Kidney capillary endothelial cell (primary cell): ENCODE measurements around the gene UNC5B.

Experiments used
- DNase-seq: peaks from one replicate; pipeline ENCODE4 v3.0.0-alpha.2; 2018; ENCODE audit warnings: low spot score

UNC5B gene

DNA sequence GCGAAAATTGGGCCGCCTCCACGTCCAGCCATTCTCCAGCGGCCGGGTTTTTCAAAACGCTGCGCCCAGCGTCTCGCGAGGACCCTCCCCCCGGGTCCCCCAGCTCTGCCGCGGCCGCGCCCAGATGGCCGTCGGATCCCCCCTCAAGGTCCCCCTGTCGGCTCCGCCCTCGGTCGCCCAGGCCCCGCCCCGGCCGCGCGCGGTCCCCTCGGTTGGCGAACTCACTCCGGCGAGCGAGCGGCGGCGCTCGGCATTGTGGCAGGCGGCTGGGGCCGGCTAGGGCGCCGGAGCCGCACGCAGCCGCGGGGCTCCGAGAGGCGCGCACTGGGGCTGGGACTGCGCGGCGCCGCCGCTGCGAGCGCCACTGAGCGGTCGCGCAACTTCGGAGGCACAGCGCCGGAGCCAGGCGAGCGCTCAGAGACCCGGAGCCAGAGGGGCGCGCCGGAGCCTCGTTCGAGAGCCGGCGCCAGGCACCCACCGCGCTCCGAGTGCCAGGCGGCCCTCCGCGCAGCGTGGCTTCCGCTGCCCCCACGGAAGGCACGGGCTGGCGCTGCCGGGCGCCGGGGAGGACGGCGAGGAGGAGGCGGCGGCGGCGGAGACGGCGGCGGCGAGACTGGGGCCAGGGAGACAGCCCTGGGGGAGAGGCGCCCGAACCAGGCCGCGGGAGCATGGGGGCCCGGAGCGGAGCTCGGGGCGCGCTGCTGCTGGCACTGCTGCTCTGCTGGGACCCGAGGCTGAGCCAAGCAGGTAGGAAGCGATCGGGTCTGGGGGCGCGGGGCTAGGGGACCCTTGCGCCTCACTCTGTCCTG is at the start of gene UNC5B:
UNC5B (plus strand) TSS at position 253 of the 809 bp plus-strand sequence; CDS start at position 669, 416 bp downstream.
- peak; percentile 83 for DNase-seq

DNA sequence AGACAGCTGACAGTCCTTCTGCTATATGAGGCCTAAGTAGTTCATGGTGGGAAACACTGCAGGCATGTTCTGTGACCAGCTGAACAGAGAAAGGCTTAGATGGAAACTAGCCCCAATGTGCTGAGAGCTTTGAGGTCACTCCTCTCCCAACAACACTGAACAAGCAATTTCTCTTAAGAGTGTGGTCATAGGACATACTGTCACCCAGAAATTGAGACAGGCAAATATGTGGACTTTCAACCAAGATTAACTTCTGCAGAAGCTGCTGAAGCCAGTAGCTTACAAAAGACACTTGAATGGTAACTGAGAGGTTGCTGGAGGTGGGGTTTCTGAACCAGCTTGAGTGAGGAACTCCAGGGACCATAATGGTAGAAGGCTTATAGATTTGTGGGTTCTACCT is 38.9 kb upstream of the UNC5B start:
- no peak for DNase-seq

- DNase-seq: no peak
Measured at GRCh38 chr10:71176661-71177060, 35.7 kb upstream of the UNC5B start.

GRCh38 chr10:71177651-71178199 is 34.6 kb upstream of the UNC5B start:
- DNase-seq: no peak

- no peak for DNase-seq
Measured at GRCh38 chr10:71178880-71179279, 33.5 kb upstream of the UNC5B start.

GRCh38 chr10:71179382-71179781 is 33.0 kb upstream of the UNC5B start:
- no peak for DNase-seq

DNA sequence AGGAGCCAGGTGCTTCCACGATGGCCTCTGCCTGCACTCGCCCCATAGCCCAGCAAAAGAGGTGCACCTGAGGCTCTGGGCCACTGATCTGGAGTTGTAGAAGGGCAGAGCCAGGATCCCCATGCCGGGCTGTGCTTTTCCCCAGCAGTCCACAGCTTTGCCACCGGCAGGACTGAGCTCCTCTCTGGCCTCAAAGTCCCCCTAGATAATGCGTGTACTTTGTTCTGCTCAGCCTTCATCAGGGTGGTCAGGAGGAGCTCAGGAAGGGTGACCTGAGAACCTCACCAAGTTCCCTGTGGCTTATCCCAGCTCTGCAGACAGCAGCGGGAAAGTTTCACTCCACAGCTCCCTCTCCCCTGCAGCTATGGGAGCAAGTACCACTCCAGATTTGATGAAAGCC is 27.9 kb upstream of the UNC5B start:
- no peak for DNase-seq

DNA sequence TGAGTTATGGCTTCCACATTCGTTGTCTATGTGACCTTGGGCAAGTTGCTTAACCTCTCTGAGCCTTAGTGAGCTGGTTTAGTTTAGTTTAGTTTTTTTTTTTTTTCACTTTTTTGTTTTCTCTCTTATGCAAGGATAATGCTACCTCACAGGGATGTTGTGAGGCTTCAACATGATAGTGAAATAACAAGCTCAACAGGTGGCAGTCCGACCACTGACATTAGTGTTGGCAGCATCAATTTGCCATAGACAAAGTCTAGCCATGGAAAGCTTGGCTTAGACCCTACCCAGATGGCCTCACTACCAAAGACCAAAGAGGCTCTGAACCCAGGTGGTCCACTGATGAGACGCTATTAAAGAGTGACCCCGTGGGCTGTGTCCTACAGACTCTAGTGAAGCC is 27.2 kb upstream of the UNC5B start:
- no peak for DNase-seq

DNA sequence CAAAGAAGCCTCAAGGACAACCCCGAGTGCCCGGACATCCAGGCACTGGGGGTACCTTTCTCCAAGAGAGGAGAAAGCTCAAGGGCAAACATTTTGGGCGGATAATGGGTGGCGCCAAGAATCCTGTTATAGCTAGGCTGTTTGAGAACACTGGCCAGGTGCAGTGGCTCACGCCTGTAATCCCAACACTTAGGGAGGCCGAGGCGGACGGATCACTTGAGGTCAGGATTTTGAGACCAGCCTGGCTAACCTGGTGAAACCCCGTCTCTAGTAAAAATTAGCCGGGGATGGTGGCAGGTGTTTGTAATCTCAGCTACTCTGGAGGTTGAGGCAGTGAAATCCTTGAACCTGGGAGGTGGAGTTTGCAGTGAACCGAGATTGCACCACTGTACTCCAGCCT is 25.2 kb upstream of the UNC5B start:
- no peak for DNase-seq

GRCh38 chr10:71187600-71187999 is 24.8 kb upstream of the UNC5B start:
- DNase-seq: no peak

DNA sequence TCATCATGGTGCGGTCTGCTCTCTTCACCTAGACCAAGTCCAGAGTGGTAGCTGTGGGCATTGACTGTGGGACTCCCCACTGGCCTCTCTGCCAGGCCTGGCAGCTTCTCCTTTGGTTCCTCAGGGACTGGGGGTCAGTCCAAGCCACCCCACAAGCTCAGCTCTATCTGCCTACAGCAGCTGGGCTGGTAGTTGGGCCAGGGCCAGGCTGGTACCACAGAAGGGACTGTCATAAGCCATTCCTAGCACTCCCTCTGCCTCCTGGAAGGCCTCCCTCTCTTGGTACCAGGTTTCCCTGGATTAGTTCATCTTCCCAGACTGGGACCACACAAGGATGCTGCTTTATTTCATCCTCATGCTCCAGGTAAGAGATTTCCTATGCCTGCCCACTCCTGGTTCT is 24.2 kb upstream of the UNC5B start:
- no peak for DNase-seq

DNA sequence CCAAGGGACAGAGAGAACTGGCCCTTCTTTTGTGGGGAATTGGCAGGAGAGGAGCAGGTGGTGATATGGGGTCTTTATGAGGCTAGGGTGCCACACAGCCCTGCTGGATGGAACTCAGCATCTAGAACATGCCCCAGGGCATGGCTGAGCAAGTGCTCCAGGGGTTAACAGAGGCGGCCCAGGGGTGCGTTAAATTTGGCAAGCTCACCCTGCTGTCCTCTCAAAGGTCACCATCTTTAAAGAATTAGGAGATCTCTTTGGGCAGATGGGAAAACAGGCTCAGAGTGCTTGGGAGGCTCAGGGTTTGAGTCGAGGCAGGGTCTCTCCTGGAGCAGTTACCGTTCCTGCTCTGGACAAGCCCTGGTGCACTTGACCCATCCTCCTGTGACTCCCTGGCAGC is 21.4 kb upstream of the UNC5B start:
- DNase-seq: no peak

DNA sequence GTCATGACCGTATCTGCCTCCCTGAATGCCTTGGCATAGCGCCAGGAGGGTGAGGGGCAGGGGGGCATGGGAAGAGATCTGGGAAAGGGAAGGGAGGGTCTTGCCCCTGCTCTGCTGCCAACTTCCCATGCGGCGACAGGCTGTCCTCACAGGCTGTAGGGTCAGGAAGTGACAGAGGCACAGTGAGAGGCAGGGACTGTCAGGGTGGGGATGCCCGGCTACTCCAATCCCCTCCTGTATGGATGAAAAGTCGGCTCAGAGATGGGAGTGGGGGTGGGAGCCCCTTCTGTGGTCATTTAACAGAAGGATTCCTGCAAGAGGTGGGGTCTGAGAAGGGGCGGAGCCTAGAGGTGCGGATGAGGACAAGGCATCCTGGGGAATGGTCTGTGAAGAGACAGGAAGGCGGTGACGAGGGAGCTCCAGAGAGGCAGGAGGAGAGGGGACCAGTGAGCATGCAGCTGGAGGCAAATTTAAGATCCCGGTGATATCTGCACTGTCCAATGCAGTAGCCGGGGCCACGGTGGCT is 20.8 kb upstream of the UNC5B start:
- no peak for DNase-seq

GRCh38 chr10:71193516-71193915 is 18.9 kb upstream of the UNC5B start:
- no peak for DNase-seq

DNA sequence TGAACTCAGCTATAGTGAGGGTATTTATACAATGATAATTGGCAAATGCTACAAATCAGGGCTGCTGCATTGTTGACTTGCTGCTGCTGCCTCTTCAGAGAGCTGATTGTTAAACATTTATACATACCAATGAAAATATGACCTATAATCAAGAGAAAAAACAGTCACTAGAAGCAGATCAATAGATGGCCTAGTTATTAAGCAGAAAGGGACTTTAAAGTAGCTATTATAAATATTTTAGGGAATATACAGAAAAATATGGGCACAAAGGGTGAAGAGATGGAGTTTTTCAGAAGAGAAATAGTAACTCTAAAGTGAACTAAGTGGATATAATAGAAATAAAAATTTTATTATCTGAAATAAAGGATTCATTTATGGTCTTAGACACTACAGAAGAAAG is 14.4 kb upstream of the UNC5B start:
- no peak for DNase-seq

DNA sequence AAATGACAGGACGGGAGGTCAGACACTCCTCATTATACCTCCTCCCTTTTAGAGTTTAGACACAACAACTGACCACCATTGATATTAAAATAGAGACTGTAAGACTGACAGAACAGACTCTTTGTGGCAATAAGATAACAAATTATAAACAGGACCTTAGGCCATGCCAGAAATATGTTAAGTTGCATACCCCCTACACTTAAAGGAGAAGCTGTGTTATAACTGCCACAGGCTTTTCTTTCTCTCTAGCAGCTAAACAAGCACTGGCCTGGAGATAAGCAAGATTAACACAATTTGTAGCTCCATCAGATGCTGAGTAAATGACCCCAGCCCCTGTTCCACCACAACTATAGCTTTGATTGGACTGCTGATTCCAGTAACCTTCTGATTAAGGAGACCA is 10.5 kb upstream of the UNC5B start:
- no peak for DNase-seq

DNA sequence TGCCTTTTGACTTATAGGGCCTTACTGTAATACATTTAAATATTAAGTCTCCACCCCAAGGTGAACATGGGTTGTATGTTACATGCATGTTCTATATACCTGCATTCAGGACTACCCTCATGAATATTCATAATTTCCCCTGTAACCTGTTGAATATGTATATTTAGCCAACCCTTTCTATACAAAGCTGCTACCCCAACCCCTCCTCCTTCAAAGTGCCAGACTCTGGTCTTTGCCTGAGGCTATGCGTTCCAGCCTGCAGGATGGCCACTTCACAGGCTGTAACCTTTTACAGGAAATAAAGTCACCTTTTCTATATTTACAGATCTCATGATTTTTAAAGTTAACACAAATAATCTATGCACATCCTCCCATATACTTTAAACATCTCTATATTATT is 10.1 kb upstream of the UNC5B start:
- DNase-seq: no peak

- DNase-seq: no peak
Measured at GRCh38 chr10:71203124-71203523, 9.2 kb upstream of the UNC5B start.

DNA sequence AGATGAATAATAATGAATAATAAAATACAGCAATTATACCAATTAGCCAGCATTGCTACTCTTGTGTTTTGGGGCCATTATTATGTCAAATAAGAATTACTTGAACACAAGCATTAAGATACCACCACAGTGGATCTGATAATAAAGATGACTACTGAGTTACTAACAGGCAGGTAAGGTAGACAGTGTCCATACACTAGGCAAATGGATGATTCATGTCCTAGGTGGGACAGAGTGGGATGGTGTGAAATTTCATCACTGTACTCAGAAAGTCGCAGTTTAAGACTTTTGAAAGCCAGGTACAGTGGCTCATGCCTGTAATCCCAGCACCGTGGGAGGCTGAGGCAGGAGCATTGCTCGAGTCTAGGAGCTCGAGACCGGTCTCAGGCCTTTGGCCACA is 8.7 kb upstream of the UNC5B start:
- DNase-seq: no peak

DNA sequence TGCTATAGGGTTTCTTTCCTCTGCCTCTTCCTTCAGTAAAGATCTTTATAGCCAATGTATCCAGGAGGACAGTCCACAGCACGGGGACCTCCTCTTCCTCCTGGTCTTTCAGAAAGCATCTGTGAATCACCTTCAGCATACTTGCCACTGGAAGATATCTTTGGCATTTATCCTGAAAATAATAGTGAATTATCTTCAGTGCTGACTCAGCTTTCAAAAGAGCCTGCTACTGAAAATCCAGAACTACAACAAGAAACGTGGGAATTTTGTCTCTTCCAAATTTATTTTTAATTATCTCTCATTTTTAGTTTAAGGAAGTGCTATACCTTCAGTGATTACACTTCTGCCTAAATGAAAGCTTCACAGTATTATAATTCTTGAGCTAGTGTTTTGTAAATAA is 7.6 kb upstream of the UNC5B start:
- DNase-seq: no peak

DNA sequence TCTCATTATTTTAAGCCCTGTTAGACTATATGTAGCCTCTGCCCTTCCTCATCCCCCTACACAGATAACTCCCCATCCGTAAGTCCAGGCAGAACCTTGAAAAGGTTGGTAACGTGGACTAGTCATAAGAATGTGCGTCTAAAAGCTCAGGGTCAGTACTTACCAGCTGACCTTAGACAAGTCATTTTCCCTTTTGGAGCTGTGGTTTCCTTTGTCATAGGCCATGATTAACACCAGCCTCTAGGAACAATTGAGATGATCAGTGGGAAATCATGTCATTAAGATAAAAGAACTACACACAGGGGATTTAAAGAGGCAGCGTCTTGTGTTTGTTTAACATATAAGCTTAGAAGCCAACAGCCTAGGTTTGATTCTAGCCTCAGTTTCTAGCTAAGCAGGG is 6.9 kb upstream of the UNC5B start:
- DNase-seq: peak; percentile 76

DNA sequence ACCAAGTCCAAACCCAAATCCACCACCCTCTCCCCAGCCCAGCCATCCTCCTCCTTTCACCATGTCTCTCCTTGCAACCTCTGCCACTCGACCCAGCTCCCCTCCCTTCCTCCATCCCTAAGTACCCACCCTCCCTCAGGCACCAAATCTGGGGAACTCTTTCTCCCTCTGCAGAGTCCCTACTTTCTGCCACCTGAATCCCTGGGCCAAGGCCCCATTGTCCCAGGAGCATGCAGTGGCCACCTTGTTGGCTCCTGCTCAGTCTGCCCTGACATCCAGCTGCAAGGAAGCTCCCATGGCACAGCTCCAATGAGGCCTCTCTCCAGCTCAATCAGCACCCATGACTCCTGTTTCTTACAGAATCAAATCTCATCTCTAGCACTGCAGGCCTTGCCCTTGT is 5.5 kb upstream of the UNC5B start:
- no peak for DNase-seq

DNA sequence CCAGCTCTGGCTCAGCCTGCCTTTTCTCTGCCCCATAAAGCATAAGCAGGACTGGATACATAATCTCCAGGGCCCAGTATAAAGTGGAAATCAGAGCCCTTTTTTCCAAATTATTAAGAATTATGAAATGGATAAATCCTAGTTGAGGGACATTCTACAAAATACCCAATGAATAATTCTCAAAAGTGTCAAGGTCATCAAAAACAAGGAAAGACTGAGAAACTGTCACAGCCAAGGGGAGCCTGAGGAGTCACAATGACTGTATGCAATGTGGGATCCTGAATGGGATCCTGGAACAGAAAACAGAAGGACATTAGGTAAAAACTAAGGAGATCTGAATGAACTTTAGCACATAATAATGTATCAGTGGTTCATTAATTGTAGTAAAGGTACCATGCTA is 4.8 kb upstream of the UNC5B start:
- DNase-seq: no peak

- DNase-seq: no peak
Measured at GRCh38 chr10:71209352-71209715, 3.0 kb upstream of the UNC5B start.
